ENCODE data around the gene RIN2.

The RIN2 gene

GRCh38 chr20:19714579-19714840, 43.5 kb upstream of the RIN2 start:
- TF ChIP-seq CTCF (IDR thresholded peaks at IDR 0.05; ENCODE audit: low read depth, low read length), result no peak
- no peak overlapping the region for H3K4me3 ChIP-seq (replicated peaks in 1 of 2; ENCODE audit: low read depth in 2 of 2, low read length in 2 of 2)
- no peak for DNase-seq (ENCODE audit: low read depth in 2 of 2)

GRCh38 chr20:19715986-19716385, 42.1 kb upstream of the RIN2 start:
- no peak for DNase-seq (ENCODE audit: low read depth in 2 of 2)
- no peak for TF ChIP-seq CTCF (IDR thresholded peaks at IDR 0.05; ENCODE audit: low read depth, low read length)

GRCh38 chr20:19718880-19719279, 39.2 kb upstream of the RIN2 start:
- TF ChIP-seq CTCF (IDR thresholded peaks at IDR 0.05; ENCODE audit: low read depth, low read length), result no peak
- no peak overlapping the region for H3K4me3 ChIP-seq (replicated peaks in 1 of 2; ENCODE audit: low read depth in 2 of 2, low read length in 2 of 2)
- no peak for DNase-seq (ENCODE audit: low read depth in 2 of 2)

More at GRCh38 chr20:19715986-19716385, 42.1 kb upstream of the RIN2 start:
- H3K4me3 ChIP-seq (replicated peaks in 1 of 2; ENCODE audit: low read depth in 2 of 2, low read length in 2 of 2), result no peak overlapping the region

- no peak for TF ChIP-seq CTCF (IDR thresholded peaks at IDR 0.05; ENCODE audit: low read depth, low read length)
- H3K4me3 ChIP-seq (replicated peaks in 1 of 2; ENCODE audit: low read depth in 2 of 2, low read length in 2 of 2), result no peak overlapping the region
- DNase-seq (ENCODE audit: low read depth in 2 of 2), result no peak
Observed at GRCh38 chr20:19720991-19721390, 37.1 kb upstream of the RIN2 start.

- no peak for TF ChIP-seq CTCF (IDR thresholded peaks at IDR 0.05; ENCODE audit: low read depth, low read length)
- no peak overlapping the region for H3K4me3 ChIP-seq (replicated peaks in 1 of 2; ENCODE audit: low read depth in 2 of 2, low read length in 2 of 2)
- DNase-seq (ENCODE audit: low read depth in 2 of 2), result no peak
Observed at GRCh38 chr20:19723051-19723450, 35.0 kb upstream of the RIN2 start.

GRCh38 chr20:19723813-19724430, 34.1 kb upstream of the RIN2 start:
- DNase-seq (ENCODE audit: low read depth in 2 of 2), result no peak
- no peak overlapping the region for H3K4me3 ChIP-seq (replicated peaks in 1 of 2; ENCODE audit: low read depth in 2 of 2, low read length in 2 of 2)
- TF ChIP-seq CTCF (IDR thresholded peaks at IDR 0.05; ENCODE audit: low read depth, low read length), result no peak

GRCh38 chr20:19725373-19725772, 32.7 kb upstream of the RIN2 start:
- TF ChIP-seq CTCF (IDR thresholded peaks at IDR 0.05; ENCODE audit: low read depth, low read length), result no peak
- no peak for DNase-seq (ENCODE audit: low read depth in 2 of 2)
- H3K4me3 ChIP-seq (replicated peaks in 1 of 2; ENCODE audit: low read depth in 2 of 2, low read length in 2 of 2), result no peak overlapping the region

Data from cardiac fibroblast (primary cell).